NCI-H146 treated with DMSO at 0.1 percent for 48 hours (cell line): ENCODE data around the gene BRD4.

Source experiments
- DNase-seq: peaks from one replicate; lab custom pipeline; 2025; ENCODE audit not compliant: unreplicated experiment; lab: John Stamatoyannopoulos, UW

The BRD4 gene

DNA sequence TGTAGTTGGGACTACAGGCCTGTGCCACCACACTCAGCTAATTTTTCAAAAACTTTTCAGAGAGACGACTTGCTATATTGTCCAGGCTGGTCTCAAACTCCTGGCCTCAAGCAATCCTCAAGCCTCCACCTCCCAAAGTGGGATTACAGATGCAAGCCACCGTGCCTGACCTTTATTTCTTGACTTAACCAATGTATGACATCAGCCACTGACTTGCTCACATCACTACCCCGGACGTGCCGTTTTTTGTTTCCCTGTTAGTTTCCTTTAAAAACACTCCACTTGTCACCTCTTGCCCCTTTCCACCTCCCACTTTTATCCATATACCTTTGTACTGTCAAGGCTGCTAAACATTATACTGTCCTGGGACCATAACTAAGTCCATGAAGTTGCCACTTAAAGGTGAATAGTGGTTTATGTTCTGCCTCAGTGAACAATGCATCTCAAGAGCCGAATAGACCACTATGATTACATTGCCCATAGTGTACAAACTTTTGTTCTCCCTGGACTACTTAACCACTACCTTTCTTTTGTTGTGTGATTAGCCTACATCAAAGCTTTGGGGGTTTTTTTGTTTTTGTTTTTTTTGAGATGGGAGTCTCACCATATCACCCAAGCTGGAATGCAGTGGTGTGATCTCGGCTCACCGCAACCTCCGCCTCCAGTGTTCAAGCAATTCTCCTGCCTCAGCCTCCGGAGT is 97.8 kb downstream of the BRD4 start:
- DNase-seq = no peak

DNA sequence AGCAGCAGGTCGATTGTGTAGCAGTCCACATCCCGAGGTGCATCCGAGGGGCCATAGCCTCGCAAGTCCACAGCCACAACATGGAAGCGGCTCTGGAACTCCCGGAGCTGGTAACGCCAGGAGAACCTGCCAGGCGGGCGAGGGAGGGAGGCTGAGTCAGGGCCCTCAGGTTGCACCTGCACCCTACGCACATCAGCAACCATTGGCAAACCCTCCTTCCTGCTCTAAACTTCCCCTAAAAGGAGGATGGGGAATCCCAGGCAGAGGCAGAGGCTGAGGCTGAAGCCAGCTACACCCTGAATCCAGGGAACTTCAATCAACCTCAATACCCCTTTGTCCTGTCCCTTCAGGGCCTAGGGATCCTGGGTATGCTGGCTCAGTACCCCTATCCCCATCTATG is 101.1 kb downstream of the BRD4 start:
- no peak for DNase-seq

- DNase-seq = no peak
These were observed 105.1 kb downstream of the BRD4 start for GRCh38 chr19:15227261-15227660.

GRCh38 chr19:15225760-15226159 is 106.6 kb downstream of the BRD4 start:
- no peak for DNase-seq

GRCh38 chr19:15223649-15224361 is 108.5 kb downstream of the BRD4 start:
- DNase-seq = no peak

DNA sequence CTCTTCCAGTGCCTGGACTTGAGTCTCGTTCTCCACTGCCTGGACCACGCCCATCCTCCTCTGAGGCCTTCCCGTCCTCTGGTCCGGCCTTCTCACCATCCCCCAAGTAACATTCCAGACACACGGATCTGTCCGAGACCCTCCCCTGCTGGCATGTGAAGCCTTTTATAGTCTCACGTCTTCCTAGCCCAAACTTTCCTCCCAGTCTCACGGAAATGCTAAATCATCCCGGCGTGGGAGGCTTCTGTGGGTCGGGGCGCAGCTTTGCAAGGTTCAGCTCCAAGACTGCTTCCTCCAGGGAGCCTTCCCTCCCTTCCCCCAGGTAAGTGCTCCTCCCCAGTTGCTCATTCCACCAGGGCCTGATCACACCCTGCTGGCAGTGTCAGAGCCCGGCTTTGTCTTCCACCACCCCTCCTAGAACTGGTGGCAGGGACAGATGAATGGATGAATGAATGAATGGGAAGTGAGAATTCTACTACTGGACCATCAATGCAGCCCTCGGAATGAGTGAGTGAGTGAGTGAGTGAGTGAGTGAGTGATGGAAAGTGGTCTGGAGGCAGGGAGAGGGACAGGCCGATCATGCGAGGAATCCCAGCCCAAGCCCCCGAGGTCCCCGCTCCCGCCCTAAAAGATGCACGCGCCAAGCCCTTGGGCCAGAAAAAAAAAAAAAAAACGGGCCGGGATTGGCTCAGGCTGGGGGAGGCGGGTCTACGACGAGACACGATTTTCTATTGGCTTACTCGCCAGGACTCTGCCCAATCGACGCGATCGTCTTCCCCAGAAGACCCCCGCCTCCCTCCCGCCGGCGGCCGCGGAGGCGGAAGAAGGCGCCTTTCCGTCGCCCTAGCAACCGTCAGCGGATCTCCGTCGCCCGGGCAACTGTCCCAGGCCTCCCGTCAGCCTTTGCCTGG is 109.3 kb downstream of the BRD4 start:
- DNase-seq = peak; percentile 96

- DNase-seq = no peak
These were observed 111.5 kb downstream of the BRD4 start for GRCh38 chr19:15220833-15221232.

- no peak for DNase-seq
These were observed 113.8 kb downstream of the BRD4 start for GRCh38 chr19:15218501-15218900.

GRCh38 chr19:15216363-15216762 is 116.0 kb downstream of the BRD4 start:
- DNase-seq = no peak

DNA sequence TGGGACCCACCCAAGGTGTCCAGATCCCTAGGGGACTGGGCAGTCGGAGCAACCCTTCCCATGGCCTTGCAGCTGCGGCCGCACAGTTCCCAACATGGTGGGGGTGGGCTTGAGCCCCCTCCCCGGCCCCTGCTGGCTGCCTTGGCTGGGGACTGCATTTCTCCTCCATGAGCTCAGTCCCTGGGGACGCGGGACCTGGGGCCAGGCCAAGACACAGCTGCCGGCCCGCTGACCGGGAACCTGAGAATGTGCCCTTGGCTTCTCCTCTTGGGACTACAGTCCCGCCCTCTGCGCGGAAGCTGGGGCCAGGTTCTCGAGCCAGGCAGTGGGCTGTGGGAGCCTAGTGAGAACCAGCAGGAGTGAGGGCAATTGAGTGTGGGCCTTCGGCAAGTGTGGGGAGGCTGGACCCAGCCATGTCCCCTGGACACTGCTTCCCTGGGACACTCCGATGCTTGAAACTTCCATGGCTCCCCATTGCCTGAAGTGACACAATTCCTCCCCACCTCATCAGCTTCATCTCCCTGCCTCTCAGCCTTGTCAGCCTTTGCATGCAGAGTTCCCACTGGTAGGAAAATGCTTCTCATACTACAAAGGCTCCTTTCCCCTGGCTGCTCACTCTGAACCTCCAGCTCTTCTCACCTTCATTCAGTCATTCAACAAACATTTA is 118.5 kb downstream of the BRD4 start:
- DNase-seq = no peak

- no peak for DNase-seq
These were observed 119.6 kb downstream of the BRD4 start for GRCh38 chr19:15212711-15213110.

DNA sequence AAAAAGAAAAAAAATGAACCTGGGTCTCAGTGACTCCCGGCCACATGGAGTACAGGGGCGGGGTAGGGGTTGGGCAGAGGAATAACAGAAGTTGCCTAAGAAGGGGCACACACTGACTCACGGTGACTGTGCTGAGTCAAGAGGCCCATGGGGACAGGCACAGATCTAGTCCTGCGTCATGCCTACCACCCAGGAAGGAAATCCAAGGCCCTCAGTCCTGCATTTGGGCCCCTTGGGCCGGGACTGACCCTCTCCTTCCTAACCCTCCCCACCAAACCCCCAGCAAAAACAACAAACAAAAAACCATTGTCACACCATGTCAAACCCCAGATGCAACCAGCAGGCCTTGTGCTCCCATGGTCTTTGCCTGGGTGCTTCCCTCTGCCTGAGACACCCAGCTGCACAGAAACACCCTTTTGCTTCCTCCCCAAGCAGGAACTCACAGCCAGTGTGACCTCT is 122.0 kb downstream of the BRD4 start:
- DNase-seq = no peak

- no peak for DNase-seq
These were observed 130.8 kb downstream of the BRD4 start for GRCh38 chr19:15201374-15202023.

DNA sequence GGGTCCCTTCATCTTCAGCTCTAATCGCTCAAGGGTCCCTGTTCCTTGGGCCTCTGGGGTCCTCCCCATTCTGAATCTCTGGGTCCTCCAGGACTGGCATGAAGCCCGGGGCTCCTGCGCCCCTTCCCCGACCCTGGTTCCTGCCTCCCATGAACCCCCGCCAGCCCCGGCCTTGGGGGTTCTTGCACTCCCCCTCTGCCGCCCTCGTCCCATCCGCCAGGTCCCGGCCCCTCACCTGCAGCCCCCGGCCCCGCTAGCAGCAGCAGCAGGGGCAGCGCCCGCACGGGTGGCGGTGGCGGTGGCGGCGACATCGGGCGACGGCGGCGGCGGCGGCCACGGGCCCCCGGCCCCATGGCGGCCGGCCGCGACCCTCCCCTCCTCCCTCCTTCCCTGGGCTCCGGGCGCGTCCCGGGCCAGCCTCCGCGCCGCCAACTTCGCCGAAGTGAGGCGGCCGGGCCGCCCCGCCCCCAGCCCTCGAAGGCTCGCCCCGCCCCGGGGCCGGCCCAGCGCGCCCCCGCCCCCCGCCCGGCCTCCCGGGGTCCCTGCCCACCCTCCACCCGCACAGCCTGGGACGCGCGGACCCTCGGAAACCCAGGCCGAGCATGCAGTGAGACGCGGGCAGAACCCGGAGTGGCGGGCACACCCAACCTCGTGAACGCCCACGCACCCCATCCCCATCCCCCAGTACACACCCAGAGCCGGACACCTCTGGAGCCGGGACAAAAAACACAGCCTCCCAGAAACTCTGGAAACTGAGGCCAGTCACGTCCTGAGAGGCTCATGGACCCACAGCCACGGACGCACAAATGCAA is 131.6 kb downstream of the BRD4 start, which contains the start of gene NOTCH3:
TSS of gene NOTCH3 (minus strand) at position 443 of the 812 bp plus-strand sequence. CDS start at position 353, 90 bp downstream.
- DNase-seq = no peak

DNA sequence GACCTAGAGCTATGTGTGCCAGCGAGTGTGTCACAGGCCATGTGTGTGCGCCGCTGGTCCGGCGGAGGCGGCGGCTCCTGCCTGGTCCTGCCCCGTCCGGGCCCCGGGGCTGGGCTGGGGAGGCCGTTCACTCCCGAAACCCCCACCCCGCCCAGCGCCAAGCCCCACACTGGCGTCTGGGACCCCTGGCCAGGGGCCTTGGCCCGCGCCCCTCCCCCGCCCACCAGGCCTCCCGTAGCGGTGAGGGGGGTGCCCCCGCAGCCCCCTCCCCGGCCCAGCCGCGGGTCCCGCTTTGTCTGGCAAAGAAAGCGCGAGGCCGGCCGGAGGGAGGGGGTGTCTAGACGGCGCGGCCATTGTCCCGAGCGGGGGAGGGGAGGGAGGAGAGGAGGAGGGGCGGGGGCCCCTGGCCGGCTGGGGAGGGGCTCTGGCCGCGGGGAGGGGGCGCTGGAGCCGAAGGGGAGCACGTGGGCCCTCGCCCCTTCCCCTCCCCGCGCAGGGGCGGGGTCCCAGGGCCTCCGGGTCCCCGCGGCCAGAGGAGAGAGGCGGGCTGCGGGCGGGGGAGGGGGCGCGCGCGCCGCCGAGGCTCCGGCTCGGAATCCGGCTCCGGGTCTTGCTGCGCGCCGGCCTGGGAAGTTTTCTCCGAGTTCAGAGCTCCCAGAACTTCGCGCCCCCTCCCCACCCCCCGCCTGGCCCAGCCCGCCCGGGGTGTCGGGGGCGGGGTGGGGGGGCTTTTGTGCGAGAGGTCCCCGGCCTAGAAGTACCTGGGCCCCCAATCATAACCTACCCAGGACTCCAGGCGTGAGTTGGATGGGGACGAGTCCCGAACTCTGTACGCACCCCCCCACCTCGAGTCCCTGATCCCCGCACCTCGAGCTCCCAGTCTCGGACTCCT is 132.4 kb downstream of the BRD4 start:
- DNase-seq = no peak

- DNase-seq = no peak
These were observed 133.2 kb downstream of the BRD4 start for GRCh38 chr19:15198951-15199660.

DNA sequence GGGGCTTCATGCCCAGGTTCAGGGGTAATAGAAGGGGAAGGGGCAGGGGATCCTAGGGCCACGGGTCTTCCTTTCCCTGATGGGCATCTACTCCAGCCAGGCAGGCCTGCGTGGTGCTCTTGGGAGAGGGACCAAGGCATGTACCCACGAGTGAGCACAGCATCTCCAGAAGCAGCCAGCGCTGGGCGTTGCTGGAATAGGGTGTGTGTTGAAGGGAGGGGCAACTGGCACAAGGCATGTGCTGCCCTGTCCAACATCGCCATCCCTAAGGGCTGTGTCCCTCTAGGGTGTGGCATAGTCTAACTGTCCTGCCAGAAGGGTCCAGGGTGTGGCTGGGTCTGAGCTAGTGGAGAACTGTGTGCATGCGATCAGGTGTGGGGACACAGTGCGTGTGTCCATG is 134.4 kb downstream of the BRD4 start:
- no peak for DNase-seq
